ENCODE data around the gene SCGB3A2. TPM values are rescaled to one million over a fixed set of nuclear protein-coding genes. Genes with fewer than 3 reads are reported as not detected.
"Not testable (repeated sequence)": the region's sequence is repeated elsewhere in the genome, so short reads cannot be mapped to it uniquely, and the experiment has no call there.

The SCGB3A2 gene
- polyA plus RNA-seq, 1 of the 3 experiments (the other 2 are of a cell fraction), result not detected

DNA sequence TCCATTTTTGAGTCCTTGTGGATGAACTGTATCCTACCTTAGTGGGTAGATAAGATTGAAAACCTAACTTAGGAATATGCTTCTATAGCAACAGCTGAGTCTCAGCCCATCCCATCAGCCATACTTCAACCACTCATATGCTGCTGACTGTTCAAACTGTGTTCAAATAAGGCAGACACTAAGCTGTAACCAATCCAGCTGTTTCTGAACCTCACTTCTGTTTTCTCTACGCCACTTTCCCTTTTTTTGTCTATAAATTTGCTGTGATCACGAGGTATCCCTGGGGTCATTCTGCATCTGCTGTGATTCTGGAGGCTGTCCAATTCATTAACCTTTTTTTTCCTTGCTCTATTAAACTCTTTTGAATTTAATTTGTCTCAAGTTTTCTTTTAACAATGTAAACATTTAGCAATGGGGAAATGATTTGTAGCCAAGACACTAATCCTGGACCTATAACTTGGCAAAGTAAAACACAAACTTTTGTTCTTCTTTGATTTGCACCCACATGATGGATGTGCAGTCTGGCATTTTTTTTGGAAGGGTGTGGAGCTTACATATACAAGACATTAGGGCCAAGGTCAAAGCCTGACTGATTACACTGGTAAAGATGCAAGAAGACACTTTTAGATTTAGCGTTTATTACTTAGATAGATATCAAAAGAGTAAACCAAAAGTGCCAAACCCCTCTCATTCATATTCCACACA is 14.9 kb upstream of the SCGB3A2 start (continued):
- TF ChIP-seq, protein P1, sequence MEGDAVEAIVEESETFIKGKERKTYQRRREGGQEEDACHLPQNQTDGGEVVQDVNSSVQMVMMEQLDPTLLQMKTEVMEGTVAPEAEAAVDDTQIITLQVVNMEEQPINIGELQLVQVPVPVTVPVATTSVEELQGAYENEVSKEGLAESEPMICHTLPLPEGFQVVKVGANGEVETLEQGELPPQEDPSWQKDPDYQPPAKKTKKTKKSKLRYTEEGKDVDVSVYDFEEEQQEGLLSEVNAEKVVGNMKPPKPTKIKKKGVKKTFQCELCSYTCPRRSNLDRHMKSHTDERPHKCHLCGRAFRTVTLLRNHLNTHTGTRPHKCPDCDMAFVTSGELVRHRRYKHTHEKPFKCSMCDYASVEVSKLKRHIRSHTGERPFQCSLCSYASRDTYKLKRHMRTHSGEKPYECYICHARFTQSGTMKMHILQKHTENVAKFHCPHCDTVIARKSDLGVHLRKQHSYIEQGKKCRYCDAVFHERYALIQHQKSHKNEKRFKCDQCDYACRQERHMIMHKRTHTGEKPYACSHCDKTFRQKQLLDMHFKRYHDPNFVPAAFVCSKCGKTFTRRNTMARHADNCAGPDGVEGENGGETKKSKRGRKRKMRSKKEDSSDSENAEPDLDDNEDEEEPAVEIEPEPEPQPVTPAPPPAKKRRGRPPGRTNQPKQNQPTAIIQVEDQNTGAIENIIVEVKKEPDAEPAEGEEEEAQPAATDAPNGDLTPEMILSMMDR (IDR thresholded peaks at IDR 0.05), result no peak
- TF ChIP-seq TCF12 (IDR thresholded peaks at IDR 0.05) (no peak), FOXJ3 (CRISPR knock-in tag; IDR thresholded peaks at IDR 0.05) (no peak), RFX5 (IDR thresholded peaks at IDR 0.05; ENCODE audit: low read length) (no peak), FOXM1 (IDR thresholded peaks at IDR 0.05; ENCODE audit: low read depth) (no peak), SIN3A (IDR thresholded peaks at IDR 0.05; ENCODE audit: borderline replicate concordance, low read depth, low read length) (no peak)
- TF ChIP-seq, protein P2, sequence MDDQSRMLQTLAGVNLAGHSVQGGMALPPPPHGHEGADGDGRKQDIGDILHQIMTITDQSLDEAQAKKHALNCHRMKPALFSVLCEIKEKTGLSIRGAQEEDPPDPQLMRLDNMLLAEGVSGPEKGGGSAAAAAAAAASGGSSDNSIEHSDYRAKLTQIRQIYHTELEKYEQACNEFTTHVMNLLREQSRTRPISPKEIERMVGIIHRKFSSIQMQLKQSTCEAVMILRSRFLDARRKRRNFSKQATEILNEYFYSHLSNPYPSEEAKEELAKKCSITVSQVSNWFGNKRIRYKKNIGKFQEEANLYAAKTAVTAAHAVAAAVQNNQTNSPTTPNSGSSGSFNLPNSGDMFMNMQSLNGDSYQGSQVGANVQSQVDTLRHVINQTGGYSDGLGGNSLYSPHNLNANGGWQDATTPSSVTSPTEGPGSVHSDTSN (IDR thresholded peaks at IDR 0.05), result no peak

DNA sequence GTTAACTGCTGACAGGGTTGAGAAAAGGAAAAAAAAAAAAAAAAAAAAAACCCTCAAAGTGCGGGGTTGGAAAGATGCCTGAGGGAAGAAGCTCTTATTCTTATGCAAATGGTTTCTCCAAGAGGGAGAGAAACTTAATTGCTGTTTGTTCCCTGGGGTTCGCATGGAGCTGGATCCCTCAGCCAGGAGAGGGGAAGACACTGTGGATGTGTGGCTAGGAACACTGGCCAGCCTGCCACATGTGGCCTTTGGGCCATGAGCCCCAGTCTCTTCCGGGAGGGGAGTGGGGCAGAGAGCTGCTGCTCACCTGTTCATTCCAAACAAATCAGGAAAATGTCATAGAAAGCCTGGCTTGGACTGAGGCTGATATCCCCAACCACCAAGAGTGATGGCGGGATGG is 9.4 kb upstream of the SCGB3A2 start:
- no peak overlapping the region for H3K4me2 ChIP-seq
- H3K4me3 ChIP-seq (ENCODE audit: low read depth in 2 of 2, low read length in 1 of 2), result no peak overlapping the region
- 29% methylated on average over 4 of the region's 4 CpGs for WGBS (ENCODE audit: low lambda C conversion rate)
- no peaks in the 10 kb centered on the region for H3K9me2 ChIP-seq
- no peak overlapping the region for H2AFZ ChIP-seq (ENCODE audit: low read depth)
- no peak overlapping the region for H3K27ac ChIP-seq (ENCODE audit: low read depth in 2 of 2, low read length in 1 of 2)
- no peaks in the 10 kb centered on the region for H3F3A ChIP-seq (replicated peaks; ENCODE audit: insufficient read depth)
- POLR2A ChIA-PET, result no interaction called here
- H3K4me1 ChIP-seq (ENCODE audit: control insufficient read depth in 1 of 2, insufficient read depth in 2 of 2, low read depth in 1 of 2, low read length in 1 of 2), result no peaks in the 10 kb centered on the region; a peak in 1 of 4 replicates
- CTCF ChIA-PET, result interaction anchor here (0.8 to 1.1 kb wide), 2 partner anchors 11 to 66 kb away, joined by 3 read pairs; no protein-coding TSS in a partner anchor
- H3K27me3 ChIP-seq (ENCODE audit: insufficient read depth), result no peaks in the 10 kb centered on the region
- H3K36me3 ChIP-seq (replicated peaks in 1 of 2; ENCODE audit: control insufficient read depth in 1 of 2, insufficient read depth in 2 of 2, low read length in 1 of 2), result no peaks in the 10 kb centered on the region
- no peak for TF ChIP-seq NFIC (IDR thresholded peaks at IDR 0.05; ENCODE audit: borderline replicate concordance)
- TF ChIP-seq, protein P3, sequence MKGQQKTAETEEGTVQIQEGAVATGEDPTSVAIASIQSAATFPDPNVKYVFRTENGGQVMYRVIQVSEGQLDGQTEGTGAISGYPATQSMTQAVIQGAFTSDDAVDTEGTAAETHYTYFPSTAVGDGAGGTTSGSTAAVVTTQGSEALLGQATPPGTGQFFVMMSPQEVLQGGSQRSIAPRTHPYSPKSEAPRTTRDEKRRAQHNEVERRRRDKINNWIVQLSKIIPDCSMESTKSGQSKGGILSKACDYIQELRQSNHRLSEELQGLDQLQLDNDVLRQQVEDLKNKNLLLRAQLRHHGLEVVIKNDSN (IDR thresholded peaks at IDR 0.05; ENCODE audit: borderline replicate concordance, low read depth), result no peak
- TF ChIP-seq, protein P4, sequence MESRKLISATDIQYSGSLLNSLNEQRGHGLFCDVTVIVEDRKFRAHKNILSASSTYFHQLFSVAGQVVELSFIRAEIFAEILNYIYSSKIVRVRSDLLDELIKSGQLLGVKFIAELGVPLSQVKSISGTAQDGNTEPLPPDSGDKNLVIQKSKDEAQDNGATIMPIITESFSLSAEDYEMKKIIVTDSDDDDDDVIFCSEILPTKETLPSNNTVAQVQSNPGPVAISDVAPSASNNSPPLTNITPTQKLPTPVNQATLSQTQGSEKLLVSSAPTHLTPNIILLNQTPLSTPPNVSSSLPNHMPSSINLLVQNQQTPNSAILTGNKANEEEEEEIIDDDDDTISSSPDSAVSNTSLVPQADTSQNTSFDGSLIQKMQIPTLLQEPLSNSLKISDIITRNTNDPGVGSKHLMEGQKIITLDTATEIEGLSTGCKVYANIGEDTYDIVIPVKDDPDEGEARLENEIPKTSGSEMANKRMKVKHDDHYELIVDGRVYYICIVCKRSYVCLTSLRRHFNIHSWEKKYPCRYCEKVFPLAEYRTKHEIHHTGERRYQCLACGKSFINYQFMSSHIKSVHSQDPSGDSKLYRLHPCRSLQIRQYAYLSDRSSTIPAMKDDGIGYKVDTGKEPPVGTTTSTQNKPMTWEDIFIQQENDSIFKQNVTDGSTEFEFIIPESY (IDR thresholded peaks at IDR 0.05; ENCODE audit: borderline replicate concordance, low read depth), result no peak
- TF ChIP-seq YY1 (IDR thresholded peaks at IDR 0.05; ENCODE audit: low read depth), result no peak
- TF ChIP-seq RFX5 (IDR thresholded peaks at IDR 0.05; ENCODE audit: low read length), result no peak
- H3K9ac ChIP-seq, result no peak overlapping the region
- H3K79me2 ChIP-seq (ENCODE audit: insufficient read depth), result no peaks in the 10 kb centered on the region
- no peaks in the 10 kb centered on the region for H4K20me1 ChIP-seq (ENCODE audit: insufficient read depth)
- no peak for DNase-seq
- no peaks in the 10 kb centered on the region for H3K9me3 ChIP-seq

DNA sequence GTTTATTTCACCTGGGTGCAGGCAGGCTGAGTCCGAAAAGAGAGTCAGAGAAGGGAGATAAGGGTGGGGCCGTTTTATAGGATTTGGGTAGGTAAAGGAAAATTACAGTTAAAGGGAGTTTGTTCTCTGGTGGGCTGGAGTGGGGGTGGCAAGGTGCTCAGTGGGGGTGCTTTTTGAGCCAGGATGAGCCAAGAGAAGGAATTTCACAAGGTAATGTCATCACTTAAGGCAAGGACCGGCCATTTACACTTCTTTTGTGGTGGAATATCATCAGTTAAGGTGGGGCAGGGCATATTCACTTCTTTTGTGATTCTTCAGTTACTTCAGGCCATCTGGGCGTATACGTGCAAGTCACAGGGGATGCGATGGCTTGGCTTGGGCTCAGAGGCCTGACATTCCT is 8.6 kb upstream of the SCGB3A2 start:
- H3K9ac ChIP-seq; H3K4me3 ChIP-seq (ENCODE audit: low read depth in 2 of 2, low read length in 1 of 2); POLR2A ChIA-PET; DNase-seq; H3K27me3 ChIP-seq (ENCODE audit: insufficient read depth); H3K27ac ChIP-seq (ENCODE audit: low read depth in 2 of 2, low read length in 1 of 2); H3K4me1 ChIP-seq (ENCODE audit: control insufficient read depth in 1 of 2, insufficient read depth in 2 of 2, low read depth in 1 of 2, low read length in 1 of 2); H3K36me3 ChIP-seq (replicated peaks in 1 of 2; ENCODE audit: control insufficient read depth in 1 of 2, insufficient read depth in 2 of 2, low read length in 1 of 2); H3K79me2 ChIP-seq (ENCODE audit: insufficient read depth); H3K9me3 ChIP-seq; H3K9me2 ChIP-seq; H4K20me1 ChIP-seq (ENCODE audit: insufficient read depth); H3F3A ChIP-seq (replicated peaks; ENCODE audit: insufficient read depth); CTCF ChIA-PET; H2AFZ ChIP-seq (ENCODE audit: low read depth); H3K4me2 ChIP-seq: not testable (repeated sequence)
- WGBS (ENCODE audit: low lambda C conversion rate), result 58% methylated on average over 6 of the region's 6 CpGs

DNA sequence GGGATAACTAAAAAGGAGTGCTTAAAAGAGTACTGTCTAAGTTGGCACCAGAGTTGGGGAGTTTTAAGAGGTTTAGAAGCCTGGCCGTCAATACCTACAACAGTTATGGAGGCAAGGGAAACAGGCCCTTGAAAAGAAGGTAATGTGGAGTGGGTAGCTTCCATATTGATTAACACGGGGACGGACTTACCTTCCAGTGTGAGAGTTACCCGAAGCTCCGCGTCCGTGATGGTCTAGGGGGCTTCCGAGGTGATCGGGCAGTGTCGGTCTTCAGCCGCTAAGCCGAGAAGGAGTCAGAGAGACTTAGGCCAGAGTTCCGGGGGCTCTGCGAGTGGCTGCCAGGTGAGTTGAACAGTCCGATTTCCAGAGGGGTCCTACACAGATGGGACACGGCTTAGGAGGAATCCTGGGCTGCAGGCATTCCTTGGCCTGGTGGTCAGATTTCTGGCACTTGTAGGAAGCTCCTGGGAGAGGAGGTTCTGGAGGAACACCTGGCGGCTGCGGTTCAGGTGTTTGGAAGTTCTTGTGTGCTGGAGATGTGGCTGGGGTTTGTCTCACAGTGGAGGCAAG is 6.4 kb upstream of the SCGB3A2 start:
- H3F3A ChIP-seq (replicated peaks; ENCODE audit: insufficient read depth); CTCF ChIA-PET; H3K27ac ChIP-seq (ENCODE audit: low read depth in 2 of 2, low read length in 1 of 2): not testable (repeated sequence)

More for the DNA sequence above, 6.4 kb upstream of the SCGB3A2 start:
- H3K79me2 ChIP-seq (ENCODE audit: insufficient read depth); H3K4me2 ChIP-seq; H3K9me3 ChIP-seq; POLR2A ChIA-PET; H3K36me3 ChIP-seq (replicated peaks in 1 of 2; ENCODE audit: control insufficient read depth in 1 of 2, insufficient read depth in 2 of 2, low read length in 1 of 2); H2AFZ ChIP-seq (ENCODE audit: low read depth); H3K4me3 ChIP-seq (ENCODE audit: low read depth in 2 of 2, low read length in 1 of 2); H3K27me3 ChIP-seq (ENCODE audit: insufficient read depth); H3K9me2 ChIP-seq; DNase-seq; H3K4me1 ChIP-seq (ENCODE audit: control insufficient read depth in 1 of 2, insufficient read depth in 2 of 2, low read depth in 1 of 2, low read length in 1 of 2); H4K20me1 ChIP-seq (ENCODE audit: insufficient read depth); H3K9ac ChIP-seq: not testable (repeated sequence)
- whole genome bisulfite sequencing (ENCODE audit: low lambda C conversion rate), result 87% methylated on average over 16 of the region's 18 CpGs

Measured in SK-N-SH (cell line).